WTC11 (cell line): Measurements from ENCODE around the gene IL1RAP.

Source experiments
- MXD4 ChIP-seq: fragments of 250-450 bp; sonication (Bioruptor Pico); IDR thresholded peaks from 2 replicates; pipeline ENCODE4 v1.8.0; 2021; ENCODE audit warnings: mild to moderate bottlenecking, moderate library complexity, borderline replicate concordance
- TF ChIP-seq, protein P1 (sequence below): sonication (generic); formaldehyde crosslinking; IDR thresholded peaks from 2 replicates; pipeline ENCODE4 v1.8.0; 2022; ENCODE audit warnings: mild to moderate bottlenecking, missing genetic modification reagents

DNA sequence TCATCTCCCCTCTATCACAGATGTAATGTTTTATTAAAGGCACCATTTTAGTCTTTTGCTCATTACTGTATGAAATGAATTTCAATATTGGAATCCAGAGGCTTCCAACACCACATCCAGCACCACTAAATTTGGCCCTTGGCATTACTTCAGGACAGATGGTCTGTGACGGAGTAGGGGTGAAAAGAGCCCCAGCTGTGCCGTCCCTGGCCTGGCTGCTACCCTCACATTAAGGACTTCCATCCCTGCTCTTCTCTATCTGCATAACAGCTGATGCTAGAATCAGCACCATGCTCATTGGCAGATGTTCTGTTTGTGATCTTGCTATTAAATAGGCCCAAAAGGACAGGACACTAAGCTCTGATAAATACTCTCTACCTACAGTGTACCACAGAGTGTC is 152.9 kb downstream of the IL1RAP start:
- TF ChIP-seq, protein P1, sequence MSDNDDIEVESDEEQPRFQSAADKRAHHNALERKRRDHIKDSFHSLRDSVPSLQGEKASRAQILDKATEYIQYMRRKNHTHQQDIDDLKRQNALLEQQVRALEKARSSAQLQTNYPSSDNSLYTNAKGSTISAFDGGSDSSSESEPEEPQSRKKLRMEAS (CRISPR knock-in tag): no peak
- no peak for TF ChIP-seq MXD4 (CRISPR knock-in tag)
